Nucleus accumbens (tissue), 56 donors: ENCODE measurements around the gene CARHSP1.
"Not testable (repeated sequence)": the region's sequence is repeated elsewhere in the genome, so short reads cannot be mapped to it uniquely, and the experiment has no call there.

Experiments
- DNase-seq, 56 donors: peaks; one replicate each; lab custom pipeline; 2025; lab: John Stamatoyannopoulos, UW

CARHSP1 gene

DNA sequence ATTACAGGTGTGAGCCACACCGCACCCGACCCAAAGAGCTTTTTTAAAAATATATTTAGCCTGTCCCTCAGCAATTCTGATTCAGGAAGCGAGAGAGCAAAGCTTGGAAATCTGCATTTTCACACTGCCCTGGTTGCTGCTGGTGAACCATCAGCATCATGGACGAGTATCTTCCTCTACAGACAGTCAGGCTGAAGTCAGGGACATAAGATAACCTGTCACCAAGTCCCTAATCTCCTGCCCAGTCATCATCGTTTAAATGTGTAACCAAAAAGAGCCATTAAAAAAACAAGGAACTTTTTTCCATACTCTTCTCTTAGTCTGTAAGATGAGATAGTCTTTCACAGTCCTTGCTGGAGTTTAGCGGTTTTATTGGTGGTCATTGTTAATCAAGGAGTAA lies 64.5 kb downstream of the CARHSP1 start:
- DNase-seq: no peak

DNA sequence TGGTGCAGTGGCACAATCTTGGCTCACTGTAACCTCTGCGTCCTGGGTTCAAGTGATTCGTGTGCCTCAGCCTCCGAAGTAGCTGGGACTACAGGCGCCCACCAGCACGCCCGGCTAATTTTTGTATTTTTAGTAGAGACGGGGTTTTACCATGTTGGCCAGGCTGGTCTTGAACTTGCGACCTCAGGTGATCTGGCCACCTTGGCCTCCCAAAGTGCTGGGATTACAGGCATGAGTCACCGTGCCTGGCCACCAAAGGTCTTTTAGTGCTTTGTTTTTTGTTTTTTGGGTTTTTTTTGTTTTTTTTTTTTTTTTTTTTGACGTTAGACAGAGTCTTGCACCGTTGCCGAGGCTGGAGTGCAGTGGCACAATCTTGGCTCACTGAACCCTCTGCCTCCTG lies 65.1 kb downstream of the CARHSP1 start:
- not testable (repeated sequence) for DNase-seq
